Panc1 (cell line): ENCODE measurements around the gene KMT2B. TPM values are rescaled to one million over a fixed set of nuclear protein-coding genes. Genes with fewer than 3 reads are reported as not detected.

ENCODE experiments used
- ATAC-seq: fragments of 200-7000 bp; cut with Tn5 transposase; 2 replicates; pipeline ENCODE4 v1.9.1; 2020; ENCODE audit warnings: mild to moderate bottlenecking, moderate library complexity
- BruUV-seq: library from RNA; stranded (reverse); fragments of 400-500 nt; replicated peaks from 2 replicates; lab custom pipeline; 2021; lab: Mats Ljungman, UMichigan
- CTCF ChIA-PET: fragments of 300-600 bp; sonication (Branson Sonifier 250); formaldehyde crosslinking; loops from one replicate; lab custom pipeline; 2022; ENCODE audit warnings: antibody characterized with exemption; lab: Charles Lee
- POLR2A ChIA-PET: fragments of 300-600 bp; sonication (Branson Sonifier 250); formaldehyde crosslinking; loops from one replicate; lab custom pipeline; 2022; ENCODE audit warnings: antibody characterized with exemption; lab: Charles Lee
- DNase-seq: peaks from one replicate; pipeline ENCODE4 v3.0.0-alpha.2; 2010; ENCODE audit warnings: low read depth, low spot score
- H3K27ac ChIP-seq: 2 replicates; pipeline ENCODE4 v1.5.1; 2011; ENCODE audit warnings: mild to moderate bottlenecking, low read length, inconsistent platforms
- H3K27me3 ChIP-seq: fragments of 200-500 bp; sonication (Bioruptor generic); 2 replicates; pipeline ENCODE4 v1.6.0; 2014; ENCODE audit warnings: low read length, inconsistent platforms; ENCODE audit not compliant: control insufficient read depth, insufficient read depth
- H3K36me3 ChIP-seq: fragments of 200-500 bp; sonication (Bioruptor generic); 2 replicates; pipeline ENCODE4 v1.5.1; 2014; ENCODE audit warnings: inconsistent platforms, mild to moderate bottlenecking, low read length, moderate library complexity; ENCODE audit not compliant: control insufficient read depth, insufficient read depth
- H3K4me1 ChIP-seq: 2 replicates; pipeline ENCODE4 v1.5.1; 2011; ENCODE audit warnings: inconsistent platforms, mild to moderate bottlenecking, low read length, moderate library complexity; ENCODE audit not compliant: control insufficient read depth, insufficient read depth
- H3K4me3 ChIP-seq, 2 experiments: 2 replicates each; pipeline ENCODE4 v1.5.1; 2011 to 2012; ENCODE audit warnings: low read depth in 2 of 2, low read length in 2 of 2, mild to moderate bottlenecking in 2 of 2, inconsistent platforms in 1 of 2, moderate library complexity in 1 of 2
- H3K9me3 ChIP-seq: fragments of 200-500 bp; sonication (Bioruptor generic); 2 replicates; pipeline ENCODE4 v1.5.1; 2014; ENCODE audit warnings: low read depth, mild to moderate bottlenecking, inconsistent platforms, low read length, moderate library complexity; ENCODE audit not compliant: control insufficient read depth, insufficient read depth
- CTCF ChIP-seq: fragments of 450-650 bp; IDR thresholded peaks from 2 replicates; pipeline ENCODE4 v1.5.1; 2017; ENCODE audit warnings: mild to moderate bottlenecking
- POLR2AphosphoS5 ChIP-seq: IDR thresholded peaks from 2 replicates; pipeline ENCODE4 v1.6.1; 2012; ENCODE audit warnings: mild to moderate bottlenecking, low read depth, low read length, moderate library complexity
- REST ChIP-seq, 2 experiments: IDR thresholded peaks; 2 replicates each; pipeline ENCODE4 v1.6.1; 2011 to 2012; ENCODE audit warnings: low read depth in 2 of 2, control low read depth in 1 of 2, low read length in 1 of 2, mild to moderate bottlenecking in 1 of 2, moderate library complexity in 1 of 2; ENCODE audit not compliant: insufficient read depth in 1 of 2
- SIN3A ChIP-seq: IDR thresholded peaks from 2 replicates; pipeline ENCODE4 v1.6.1; 2012; ENCODE audit warnings: low read depth, mild to moderate bottlenecking, low read length, moderate library complexity, borderline replicate concordance; ENCODE audit not compliant: insufficient read depth
- TCF7L2 ChIP-seq: IDR thresholded peaks from 2 replicates; pipeline ENCODE4 v1.6.1; 2011; ENCODE audit warnings: mild to moderate bottlenecking, low read depth, low read length, inconsistent platforms
- in situ Hi-C: cut with HindIII; loops from 2 replicates; pipeline ENCODE4 v1.10.0; 2016; ENCODE audit warnings: low sequenced_read_pairs, low pct_unique_long_range_greater_than_20kb
- intact Hi-C: fragments of 100-400 bp; cut with micrococcal nuclease; formaldehyde crosslinking; loops from one replicate; pipeline ENCODE4 v1.10.0; 2022; ENCODE audit not compliant: unreplicated experiment
- total RNA-seq: library from RNA; stranded (reverse); gene quantifications from one replicate; pipeline ENCODE4 v1.2.1, GENCODE V29; 2021; ENCODE audit not compliant: unreplicated experiment

The KMT2B gene
- total RNA-seq, 1 experiment from 2014 or later = 68.8 TPM

GRCh38 chr19:35773020-35773806 is 55.4 kb downstream of the KMT2B start:
- Histone ChIP-seq H3K36me3 (no peaks in the 10 kb centered on the region), H3K27ac (no peak overlapping the region), H3K4me3 (no peak overlapping the region), H3K27me3 (no peaks in the 10 kb centered on the region), H3K9me3 (no peaks in the 10 kb centered on the region), H3K4me1 (peaks cover 11% of the 10 kb centered on the region; the same call in 1 of the 2 replicates)
- no TSS peak for BruUV-seq
- ChIA-PET POLR2A (no interaction called here), CTCF (interaction anchor here (0.6 kb wide), 1 partner anchor 28 kb away, joined by 3 read pairs; the partner anchor contains the start of genes PSENEN and U2AF1L4)
- in situ Hi-C loops = no loop called here
- DNase-seq (no peak), ATAC-seq (no peak)
- TF ChIP-seq POLR2AphosphoS5 = peak; percentile 36; the same call in 1 of the 2 replicates
- no peak for TF ChIP-seq CTCF
- no peak for TF ChIP-seq REST (IDR thresholded peaks at IDR 0.05; ENCODE audit: insufficient read depth in 1 of 2, low read depth in 2 of 2, low read length in 1 of 2)
- TF ChIP-seq SIN3A = no peak
- no peak for TF ChIP-seq TCF7L2
- intact Hi-C loops = no loop called here

GRCh38 chr19:35774274-35775045 is 56.7 kb downstream of the KMT2B start:
- no TSS peak for BruUV-seq

More at GRCh38 chr19:35774274-35775045, 56.7 kb downstream of the KMT2B start:
- intact Hi-C loops (no loop called here), in situ Hi-C loops (no loop called here)
- H3K4me1 ChIP-seq = peaks cover 11% of the 10 kb centered on the region; the same call in 1 of the 2 replicates
- H3K36me3 ChIP-seq = no peaks in the 10 kb centered on the region
- 0 out of 2 replicates have a peak overlapping the region, but pooled peaks have one; percentile 1 for H3K27ac ChIP-seq
- H3K4me3 ChIP-seq = peak overlapping the region; percentile 54 to 65
- POLR2A ChIA-PET = no interaction called here
- DNase-seq (no peak), ATAC-seq (peak; percentile 2; the same call in 1 of the 2 replicates)
- no peak for TF ChIP-seq CTCF
- TF ChIP-seq REST (IDR thresholded peaks at IDR 0.05; ENCODE audit: insufficient read depth in 1 of 2, low read depth in 2 of 2, low read length in 1 of 2) = no peak
- no peak for TF ChIP-seq SIN3A
- TF ChIP-seq TCF7L2 = no peak
- no peak for TF ChIP-seq POLR2AphosphoS5
- CTCF ChIA-PET = interaction anchor here (0.6 kb wide), 2 partner anchors 38 to 620 kb away, joined by 4 to 8 read pairs; partner anchors contain the start of gene PRODH2
- H3K9me3 ChIP-seq = no peaks in the 10 kb centered on the region
- no peaks in the 10 kb centered on the region for H3K27me3 ChIP-seq
